GM12864 (cell line): ENCODE results near the gene FAM9C.

Experiments used
- DNase-seq: peaks from one replicate; pipeline ENCODE4 v3.0.0-alpha.2; 2011; ENCODE audit warnings: low read depth
- H3K4me3 ChIP-seq: 2 replicates; pipeline ENCODE4 v1.5.1; 2011; ENCODE audit warnings: mild to moderate bottlenecking, low read depth, low read length, control low read depth
- TF ChIP-seq, protein P1 (sequence below): IDR thresholded peaks from 2 replicates; pipeline ENCODE4 v1.5.1; 2011; ENCODE audit warnings: low read depth, mild to moderate bottlenecking, moderate library complexity, low read length, control low read depth, inconsistent platforms; ENCODE audit errors: missing control alignments

Gene FAM9C

DNA sequence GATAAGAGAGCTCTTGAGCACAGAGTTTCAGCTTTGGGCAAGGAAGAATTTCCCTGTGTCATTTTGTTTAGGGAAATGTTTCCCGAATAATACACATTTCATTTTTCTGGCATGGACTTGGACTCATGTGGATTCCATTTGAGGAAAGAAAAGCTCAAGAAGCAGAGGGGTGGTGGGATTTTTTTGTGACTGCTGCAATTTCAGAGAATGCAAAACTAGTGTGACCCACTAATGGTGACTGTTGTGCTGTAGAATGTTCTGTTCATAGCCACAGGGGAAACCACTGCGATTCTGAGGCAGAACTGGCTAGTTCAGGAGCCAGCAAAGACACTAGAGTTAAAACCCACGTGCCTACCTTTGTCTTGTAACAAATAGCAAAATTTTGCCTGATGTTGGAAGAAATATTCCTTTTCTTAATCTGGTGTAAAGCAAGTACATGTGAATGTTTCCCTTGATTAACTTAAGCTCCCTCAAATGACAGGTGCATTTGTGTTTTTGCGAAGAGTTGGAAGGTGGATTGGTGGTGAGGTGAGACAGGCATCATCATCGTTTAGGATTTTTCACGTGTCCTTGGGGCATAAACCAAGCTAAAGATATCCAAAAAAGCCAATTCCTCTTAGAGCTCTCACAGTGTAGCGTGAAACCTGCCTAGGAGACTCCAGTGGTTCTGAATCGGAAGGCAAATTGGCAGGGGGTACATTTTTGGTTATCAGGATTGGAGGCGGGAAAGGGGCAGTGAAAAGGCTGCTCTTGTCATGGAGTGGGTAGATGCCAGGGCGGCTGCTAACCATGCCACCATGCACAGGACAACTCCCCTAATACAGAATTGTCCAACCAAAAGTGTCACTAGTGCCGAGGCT is 38.0 kb upstream of the FAM9C start:
- TF ChIP-seq, protein P1, sequence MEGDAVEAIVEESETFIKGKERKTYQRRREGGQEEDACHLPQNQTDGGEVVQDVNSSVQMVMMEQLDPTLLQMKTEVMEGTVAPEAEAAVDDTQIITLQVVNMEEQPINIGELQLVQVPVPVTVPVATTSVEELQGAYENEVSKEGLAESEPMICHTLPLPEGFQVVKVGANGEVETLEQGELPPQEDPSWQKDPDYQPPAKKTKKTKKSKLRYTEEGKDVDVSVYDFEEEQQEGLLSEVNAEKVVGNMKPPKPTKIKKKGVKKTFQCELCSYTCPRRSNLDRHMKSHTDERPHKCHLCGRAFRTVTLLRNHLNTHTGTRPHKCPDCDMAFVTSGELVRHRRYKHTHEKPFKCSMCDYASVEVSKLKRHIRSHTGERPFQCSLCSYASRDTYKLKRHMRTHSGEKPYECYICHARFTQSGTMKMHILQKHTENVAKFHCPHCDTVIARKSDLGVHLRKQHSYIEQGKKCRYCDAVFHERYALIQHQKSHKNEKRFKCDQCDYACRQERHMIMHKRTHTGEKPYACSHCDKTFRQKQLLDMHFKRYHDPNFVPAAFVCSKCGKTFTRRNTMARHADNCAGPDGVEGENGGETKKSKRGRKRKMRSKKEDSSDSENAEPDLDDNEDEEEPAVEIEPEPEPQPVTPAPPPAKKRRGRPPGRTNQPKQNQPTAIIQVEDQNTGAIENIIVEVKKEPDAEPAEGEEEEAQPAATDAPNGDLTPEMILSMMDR, result no peak
- H3K4me3 ChIP-seq, result no peak overlapping the region
- DNase-seq, result no peak

DNA sequence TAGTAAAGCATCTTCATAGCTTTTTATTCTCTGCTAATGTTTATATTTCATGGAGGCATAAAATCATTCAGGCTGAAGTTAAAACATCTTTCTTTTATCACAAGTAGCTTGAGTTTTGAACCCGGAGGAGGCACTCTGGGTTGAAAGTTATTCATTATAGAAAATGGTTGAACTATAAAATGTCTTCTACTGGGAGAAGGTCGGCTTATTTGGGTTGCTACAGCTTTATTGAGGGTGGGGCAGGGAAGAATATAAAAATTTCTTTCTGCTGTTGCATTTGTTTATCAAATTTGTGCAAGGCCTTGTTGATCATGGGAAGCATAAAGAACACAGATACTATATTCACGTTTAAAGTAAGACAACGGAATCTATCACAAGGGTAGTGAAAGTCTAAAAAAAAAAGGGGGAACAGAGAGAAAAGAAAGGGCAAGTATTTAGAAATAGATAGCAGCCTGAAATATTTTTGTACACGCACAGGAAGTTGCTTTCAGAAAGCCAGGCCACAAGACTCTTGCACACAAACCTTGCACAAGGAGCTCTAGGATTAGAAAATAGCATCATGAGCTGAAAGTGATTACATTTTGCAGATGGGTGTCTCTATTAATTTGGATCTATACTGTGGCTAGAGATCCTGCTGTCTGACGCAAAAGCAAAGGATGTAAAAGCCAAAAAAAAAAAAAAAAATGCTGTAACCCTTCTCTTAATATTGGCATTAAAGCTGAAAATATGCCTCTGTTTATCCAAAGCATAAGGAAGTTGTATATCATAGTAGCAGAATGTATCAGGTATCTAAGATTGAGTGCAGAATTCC is 37.2 kb upstream of the FAM9C start:
- no peak overlapping the region for H3K4me3 ChIP-seq
- DNase-seq, result no peak
- TF ChIP-seq, protein P1, result no peak

DNA sequence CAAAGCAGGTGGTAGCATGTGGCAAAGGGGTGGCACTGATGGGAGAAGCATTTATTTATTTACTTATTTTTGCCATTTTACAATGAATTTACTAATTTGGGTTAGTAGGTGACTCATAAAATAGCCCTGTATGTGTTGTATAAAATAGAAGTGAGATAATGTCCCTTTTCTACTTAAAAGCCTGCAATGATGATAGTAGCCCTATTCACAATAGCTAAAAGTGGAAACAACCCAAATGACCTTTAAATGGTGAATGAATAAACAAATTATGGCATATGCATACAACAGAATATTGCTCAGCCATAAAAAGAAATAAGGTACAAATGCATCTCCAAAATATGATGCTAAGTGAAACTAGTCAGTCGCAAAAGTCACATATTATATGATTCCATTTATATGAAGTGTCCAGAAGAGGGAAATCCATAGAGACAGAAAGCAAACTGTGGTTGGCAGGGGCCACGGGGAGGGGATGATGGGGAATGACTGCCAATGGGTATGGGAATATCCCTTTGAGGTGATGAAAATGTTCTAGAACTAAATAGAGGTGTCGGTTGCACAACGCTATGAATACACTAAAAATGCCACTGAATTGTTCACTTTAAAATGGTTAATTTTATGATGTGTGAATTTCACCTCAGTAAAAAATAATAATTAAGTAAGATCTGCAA is 35.8 kb upstream of the FAM9C start:
- no peak for DNase-seq
- TF ChIP-seq, protein P1, result no peak
- H3K4me3 ChIP-seq, result no peak overlapping the region

DNA sequence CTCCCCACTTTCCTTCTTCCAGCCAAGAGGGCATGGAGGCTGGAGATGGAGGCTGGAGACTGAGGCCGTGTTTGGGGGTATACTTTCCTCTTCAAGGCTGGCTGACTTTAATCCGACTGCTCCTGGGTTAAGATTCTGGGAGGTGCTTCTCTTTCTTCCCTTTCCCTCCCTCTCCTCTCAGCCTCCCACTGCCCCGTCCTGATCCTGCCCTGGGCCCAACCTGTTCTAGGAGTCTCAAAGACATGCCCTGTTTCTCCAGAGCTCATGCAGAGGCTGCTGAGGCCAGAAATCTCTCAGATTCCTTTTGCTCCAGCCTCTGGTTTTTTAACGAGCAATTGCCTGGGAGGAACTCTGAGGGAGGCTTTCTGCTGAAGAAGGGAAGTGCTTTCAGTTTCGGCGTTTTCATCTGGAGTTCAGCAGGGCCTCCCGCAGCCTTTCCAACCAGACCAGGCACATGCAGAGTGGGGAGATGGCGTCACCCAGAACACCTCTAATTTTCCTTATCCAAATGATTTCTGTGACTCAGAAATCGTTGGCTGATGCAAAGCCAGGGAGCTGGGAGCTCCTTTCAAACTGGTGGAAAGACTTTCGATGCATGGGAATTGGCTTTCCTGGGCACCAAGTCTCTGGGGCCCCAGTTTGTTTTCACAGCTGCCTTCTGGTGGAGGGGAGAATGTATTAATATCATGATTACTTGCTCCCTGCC is 34.5 kb upstream of the FAM9C start:
- H3K4me3 ChIP-seq, result no peak overlapping the region
- DNase-seq, result no peak
- TF ChIP-seq, protein P1, result no peak

DNA sequence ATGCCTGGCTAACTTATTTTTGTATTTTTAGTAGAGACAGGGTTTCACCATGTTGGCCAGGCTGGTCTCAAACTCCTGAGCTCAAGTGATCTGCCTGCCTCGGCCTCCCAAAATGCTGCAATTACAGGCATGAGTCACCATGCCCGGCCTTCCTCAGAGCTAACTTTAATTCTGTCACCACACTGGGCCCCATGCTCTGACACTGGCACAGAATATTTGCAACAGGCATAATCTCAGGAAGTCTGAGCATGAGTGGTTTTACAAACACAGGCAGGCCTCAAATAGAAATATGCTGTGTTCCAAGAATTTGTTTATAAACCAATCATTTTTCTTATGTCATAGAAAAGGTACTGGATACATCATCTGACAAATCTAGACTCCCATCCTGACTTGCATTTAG is 32.7 kb upstream of the FAM9C start:
- H3K4me3 ChIP-seq, result no peak overlapping the region
- TF ChIP-seq, protein P1, result no peak
- DNase-seq, result no peak

DNA sequence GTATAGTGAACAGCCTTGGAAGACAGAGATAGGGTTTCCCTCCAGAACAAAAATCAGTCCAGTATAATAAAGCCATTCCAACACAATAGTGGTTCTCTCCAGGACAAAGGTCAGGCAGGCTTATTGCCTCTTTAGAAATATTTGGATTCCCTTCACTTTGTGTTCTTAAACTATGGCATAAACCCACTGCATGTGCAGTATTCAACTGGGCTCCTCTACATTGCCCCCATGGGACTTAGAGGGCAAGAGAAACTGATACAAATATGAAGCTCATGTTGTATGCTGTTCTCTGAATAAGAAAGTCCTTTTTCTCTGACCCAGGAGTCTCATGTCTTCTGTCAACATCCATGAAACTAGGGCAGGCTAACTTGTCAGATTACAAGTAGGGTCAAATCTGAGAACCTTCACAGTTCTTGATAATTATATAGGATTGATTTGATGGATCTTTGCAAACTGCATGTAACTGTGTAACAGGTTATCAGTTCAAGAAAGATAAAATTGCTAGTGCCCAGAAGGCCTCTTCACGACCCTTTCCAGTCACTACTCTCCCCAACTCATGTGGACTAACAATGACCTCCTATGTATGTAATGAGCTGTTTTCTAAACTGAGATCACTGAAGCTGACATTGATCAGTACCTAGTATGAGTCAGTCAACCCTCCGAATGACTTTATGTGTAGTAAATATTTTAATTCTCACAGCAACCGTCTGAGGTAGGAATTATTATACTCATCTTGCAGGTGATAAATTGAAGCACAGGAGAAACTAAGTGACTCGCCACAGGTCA is 31.9 kb upstream of the FAM9C start:
- no peak overlapping the region for H3K4me3 ChIP-seq
- no peak for DNase-seq
- TF ChIP-seq, protein P1, result no peak
